Stimulated activated CD4-positive, alpha-beta T cell treated with anti-CD3 and anti-CD28 coated beads, Interleukin-2, amount 100 ng/mL, for 4 hours (primary cell): ENCODE measurements around the gene MACROD1.

Source experiments
- DNase-seq: peaks from one replicate; pipeline ENCODE4 v3.0.0-alpha.2; 2020; ENCODE audit warnings: low read depth

The MACROD1 gene

DNA sequence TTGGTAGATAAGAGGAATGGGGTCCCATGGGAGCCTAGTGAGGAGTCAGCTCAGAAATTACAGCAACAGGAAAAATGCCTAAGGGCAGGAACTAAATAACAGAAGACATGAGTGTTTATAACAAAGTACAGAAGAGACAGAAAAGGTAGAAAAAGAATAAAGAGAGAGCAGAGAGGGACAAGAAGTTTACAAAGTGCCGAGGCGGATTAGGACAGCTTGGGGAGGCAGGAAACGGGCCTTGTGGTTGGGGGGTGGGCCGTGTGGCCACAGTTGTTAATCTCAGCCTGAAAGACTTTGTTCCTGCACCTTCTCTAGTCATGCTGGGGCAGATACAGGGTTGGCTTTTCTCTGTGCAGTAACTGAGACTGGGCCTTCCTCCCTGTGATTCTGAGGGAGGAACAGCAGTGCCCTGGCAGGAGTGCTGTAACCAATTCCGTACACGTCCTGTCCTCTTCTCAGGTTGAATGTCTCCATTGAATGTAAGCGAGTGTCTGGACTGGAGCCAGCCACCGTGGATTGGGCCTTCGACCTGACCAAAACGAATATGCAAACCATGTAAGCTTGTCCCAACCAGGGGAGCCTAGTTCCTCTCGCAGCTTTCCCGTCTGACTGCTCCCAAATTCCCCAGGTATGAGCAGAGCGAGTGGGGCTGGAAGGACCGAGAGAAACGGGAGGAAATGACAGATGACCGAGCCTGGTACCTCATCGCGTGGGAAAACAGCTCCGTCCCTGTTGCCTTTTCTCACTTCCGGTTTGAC is 214.0 kb downstream of the MACROD1 start:
- no peak for DNase-seq
